ENCODE measurements around the gene VAV3.

VAV3 gene

GRCh38 chr1:107647012-107647411 is 318.0 kb downstream of the VAV3 start:
- H3K79me2 ChIP-seq (ENCODE audit: control insufficient read depth, low read length), result no peaks in the 10 kb centered on the region
- H3K4me3 ChIP-seq (ENCODE audit: low read length), result no peak overlapping the region
- no peaks in the 10 kb centered on the region for H3K9me3 ChIP-seq (ENCODE audit: control insufficient read depth, insufficient read depth, low read length)
- no peak overlapping the region for H3K27ac ChIP-seq (ENCODE audit: low read depth, low read length)
- no peak overlapping the region for H3K4me2 ChIP-seq (ENCODE audit: low read length)
- H3K9me2 ChIP-seq (replicated peaks; ENCODE audit: control insufficient read depth, low read length), result no peaks in the 10 kb centered on the region
- TF ChIP-seq CTCF (IDR thresholded peaks at IDR 0.05; ENCODE audit: low read depth, low read length, poor library complexity, severe bottlenecking) (no peak), EZH2phosphoT487 (IDR thresholded peaks at IDR 0.05; ENCODE audit: borderline replicate concordance, low read length) (no peak)
- no peaks in the 10 kb centered on the region for H4K20me1 ChIP-seq (ENCODE audit: control insufficient read depth, insufficient read depth, low read depth, low read length)
- no peaks in the 10 kb centered on the region for H3F3A ChIP-seq (ENCODE audit: control insufficient read depth, insufficient read depth)
- no peaks in the 10 kb centered on the region for H3K36me3 ChIP-seq (ENCODE audit: control insufficient read depth, low read length)
- H3K4me1 ChIP-seq (ENCODE audit: control insufficient read depth, low read length), result no peaks in the 10 kb centered on the region
- H3K27me3 ChIP-seq (ENCODE audit: control insufficient read depth, low read length), result no peaks in the 10 kb centered on the region

GRCh38 chr1:107643766-107644165 is 321.2 kb downstream of the VAV3 start:
- no peak for TF ChIP-seq EZH2phosphoT487 (IDR thresholded peaks at IDR 0.05; ENCODE audit: borderline replicate concordance, low read length)
- no peak for TF ChIP-seq CTCF (IDR thresholded peaks at IDR 0.05; ENCODE audit: low read depth, low read length, poor library complexity, severe bottlenecking)
- no peaks in the 10 kb centered on the region for H3K9me3 ChIP-seq (ENCODE audit: control insufficient read depth, insufficient read depth, low read length)

GRCh38 chr1:107640207-107640606 is 324.8 kb downstream of the VAV3 start:
- no peaks in the 10 kb centered on the region for H3K4me1 ChIP-seq (ENCODE audit: control insufficient read depth, low read length)

More at GRCh38 chr1:107643766-107644165, 321.2 kb downstream of the VAV3 start:
- H3K79me2 ChIP-seq (ENCODE audit: control insufficient read depth, low read length), result no peaks in the 10 kb centered on the region
- no peak overlapping the region for H3K4me2 ChIP-seq (ENCODE audit: low read length)
- H3K9me2 ChIP-seq (replicated peaks; ENCODE audit: control insufficient read depth, low read length), result no peaks in the 10 kb centered on the region
- no peak overlapping the region for H3K27ac ChIP-seq (ENCODE audit: low read depth, low read length)
- H3F3A ChIP-seq (ENCODE audit: control insufficient read depth, insufficient read depth), result no peaks in the 10 kb centered on the region
- no peak overlapping the region for H3K4me3 ChIP-seq (ENCODE audit: low read length)
- H3K27me3 ChIP-seq (ENCODE audit: control insufficient read depth, low read length), result no peaks in the 10 kb centered on the region
- no peaks in the 10 kb centered on the region for H3K4me1 ChIP-seq (ENCODE audit: control insufficient read depth, low read length)
- H3K36me3 ChIP-seq (ENCODE audit: control insufficient read depth, low read length), result no peaks in the 10 kb centered on the region
- no peaks in the 10 kb centered on the region for H4K20me1 ChIP-seq (ENCODE audit: control insufficient read depth, insufficient read depth, low read depth, low read length)

More at GRCh38 chr1:107640207-107640606, 324.8 kb downstream of the VAV3 start:
- Histone ChIP-seq H3K4me2 (ENCODE audit: low read length) (no peak overlapping the region), H3K79me2 (ENCODE audit: control insufficient read depth, low read length) (no peaks in the 10 kb centered on the region), H3K4me3 (ENCODE audit: low read length) (no peak overlapping the region), H4K20me1 (ENCODE audit: control insufficient read depth, insufficient read depth, low read depth, low read length) (no peaks in the 10 kb centered on the region), H3K9me3 (ENCODE audit: control insufficient read depth, insufficient read depth, low read length) (no peaks in the 10 kb centered on the region), H3K36me3 (ENCODE audit: control insufficient read depth, low read length) (no peaks in the 10 kb centered on the region), H3K27me3 (ENCODE audit: control insufficient read depth, low read length) (no peaks in the 10 kb centered on the region), H3F3A (ENCODE audit: control insufficient read depth, insufficient read depth) (no peaks in the 10 kb centered on the region), H3K27ac (ENCODE audit: low read depth, low read length) (no peak overlapping the region), H3K9me2 (replicated peaks; ENCODE audit: control insufficient read depth, low read length) (no peaks in the 10 kb centered on the region)
- TF ChIP-seq CTCF (IDR thresholded peaks at IDR 0.05; ENCODE audit: low read depth, low read length, poor library complexity, severe bottlenecking), result no peak
- TF ChIP-seq EZH2phosphoT487 (IDR thresholded peaks at IDR 0.05; ENCODE audit: borderline replicate concordance, low read length), result no peak
